Neural progenitor cell (in vitro differentiated cells): ENCODE results near the gene MRAP2. TPM values are rescaled to one million over a fixed set of nuclear protein-coding genes. Genes with fewer than 3 reads are reported as not detected.

Experiments
- DNase-seq: peaks from one replicate; pipeline ENCODE4 v3.0.0-alpha.2; 2016; ENCODE audit warnings: low spot score
- H2AFZ ChIP-seq: fragments of 200-600 bp; sonication (generic); replicated peaks from 2 replicates; pipeline ENCODE4 v1.6.1; 2016; ENCODE audit warnings: antibody characterized with exemption
- H3F3A ChIP-seq: fragments of 200-600 bp; sonication (generic); 2 replicates; pipeline ENCODE4 v1.6.1; 2016; ENCODE audit warnings: antibody characterized with exemption, low read depth
- H3K27ac ChIP-seq: fragments of 200-600 bp; sonication (generic); 2 replicates; pipeline ENCODE4 v1.5.1; 2016; ENCODE audit warnings: mild to moderate bottlenecking
- H3K27me3 ChIP-seq: fragments of 200-600 bp; sonication (generic); 2 replicates; pipeline ENCODE4 v1.6.1; 2016; ENCODE audit warnings: mild to moderate bottlenecking, moderate library complexity
- H3K36me3 ChIP-seq: fragments of 200-600 bp; sonication (generic); 2 replicates; pipeline ENCODE4 v1.5.1; 2016
- H3K4me1 ChIP-seq: fragments of 200-600 bp; sonication (generic); 2 replicates; pipeline ENCODE4 v1.6.1; 2016; ENCODE audit warnings: mixed run types
- H3K4me2 ChIP-seq: fragments of 200-600 bp; sonication (generic); 2 replicates; pipeline ENCODE4 v1.6.1; 2016
- H3K4me3 ChIP-seq: fragments of 200-600 bp; sonication (generic); 2 replicates; pipeline ENCODE4 v1.5.1; 2016
- H3K79me2 ChIP-seq: fragments of 200-600 bp; sonication (generic); 2 replicates; pipeline ENCODE4 v1.6.1; 2016; ENCODE audit warnings: low read depth
- H3K9ac ChIP-seq: fragments of 200-600 bp; sonication (generic); 2 replicates; pipeline ENCODE4 v1.6.1; 2016
- H3K9me3 ChIP-seq: fragments of 200-600 bp; sonication (generic); 2 replicates; pipeline ENCODE4 v1.5.1; 2016; ENCODE audit warnings: low read depth
- H4K20me1 ChIP-seq: fragments of 200-600 bp; sonication (generic); 2 replicates; pipeline ENCODE4 v1.6.1; 2016; ENCODE audit warnings: low read depth
- H3K27ac Mint-ChIP-seq: 3 replicates; pipeline ENCODE4 v1.8.0; 2021; ENCODE audit warnings: mixed read lengths
- H3K27me3 Mint-ChIP-seq: 2 replicates; pipeline ENCODE4 v1.8.0; 2022; ENCODE audit warnings: low read depth, mild to moderate bottlenecking, inconsistent platforms, moderate library complexity, mixed read lengths; ENCODE audit not compliant: insufficient read depth
- H3K36me3 Mint-ChIP-seq: 3 replicates; pipeline ENCODE4 v1.8.0; 2021; ENCODE audit warnings: mixed read lengths
- H3K4me1 Mint-ChIP-seq: 3 replicates; pipeline ENCODE4 v1.8.0; 2021; ENCODE audit warnings: mixed read lengths
- H3K4me3 Mint-ChIP-seq: 3 replicates; pipeline ENCODE4 v1.8.0; 2021; ENCODE audit warnings: mild to moderate bottlenecking, moderate library complexity, mixed read lengths
- H3K9me3 Mint-ChIP-seq: 3 replicates; pipeline ENCODE4 v1.8.0; 2020; ENCODE audit warnings: mixed read lengths
- EZH2 ChIP-seq: fragments of 200-600 bp; sonication (generic); IDR thresholded peaks from 2 replicates; pipeline ENCODE4 v1.6.1; 2017; ENCODE audit warnings: antibody characterized with exemption, mild to moderate bottlenecking, moderate library complexity
- EZH2phosphoT487 ChIP-seq: fragments of 200-600 bp; sonication (generic); IDR thresholded peaks from 2 replicates; pipeline ENCODE4 v1.6.1; 2017; ENCODE audit warnings: antibody characterized with exemption
- total RNA-seq: library from RNA; depleted of rRNA; stranded (reverse); fragments of >200 nt; gene quantifications from 2 replicates; pipeline ENCODE4 v1.2.3, GENCODE V29; 2015; ENCODE audit warnings: low replicate concordance
- TF ChIP-seq, protein P1 (sequence below): fragments of 200-600 bp; sonication (generic); IDR thresholded peaks from 2 replicates; pipeline ENCODE4 v1.5.1; 2017; ENCODE audit warnings: antibody characterized with exemption, mild to moderate bottlenecking

MRAP2 gene
- total RNA-seq, 1 donor from 2014 or later, result 0.75 TPM

DNA sequence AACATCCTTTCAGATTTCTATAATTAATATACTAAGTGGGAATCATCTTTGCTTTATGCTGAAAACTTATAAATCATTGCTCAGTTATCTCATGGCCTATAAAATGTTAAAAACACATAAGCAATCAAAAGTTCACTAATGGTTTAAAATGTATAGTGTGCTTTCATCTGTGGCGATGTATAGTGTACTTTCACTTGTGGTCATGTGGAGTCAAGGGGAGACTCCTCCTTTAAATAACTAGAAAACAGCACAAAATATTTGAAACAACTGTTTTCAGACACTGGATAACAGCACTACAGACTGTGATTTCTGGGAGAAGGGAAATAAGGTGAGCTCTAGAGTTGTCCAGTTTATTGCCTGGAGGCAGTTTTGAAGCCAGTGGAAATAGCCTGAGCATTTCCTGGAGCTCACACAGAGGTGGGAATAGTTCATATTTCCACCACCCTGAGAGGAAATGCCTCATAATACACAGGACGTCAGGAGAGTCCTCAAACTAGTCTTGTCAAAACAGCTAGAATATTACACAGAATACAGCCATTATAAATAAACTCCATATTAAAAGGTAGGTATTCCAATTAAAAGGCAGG lies 104.5 kb downstream of the MRAP2 start:
- H3K36me3 Mint-ChIP-seq, result peaks cover 25% of the 10 kb centered on the region
- peaks cover 8% of the 10 kb centered on the region for H3K9me3 Mint-ChIP-seq
- no peak overlapping the region for H3K4me3 ChIP-seq

DNA sequence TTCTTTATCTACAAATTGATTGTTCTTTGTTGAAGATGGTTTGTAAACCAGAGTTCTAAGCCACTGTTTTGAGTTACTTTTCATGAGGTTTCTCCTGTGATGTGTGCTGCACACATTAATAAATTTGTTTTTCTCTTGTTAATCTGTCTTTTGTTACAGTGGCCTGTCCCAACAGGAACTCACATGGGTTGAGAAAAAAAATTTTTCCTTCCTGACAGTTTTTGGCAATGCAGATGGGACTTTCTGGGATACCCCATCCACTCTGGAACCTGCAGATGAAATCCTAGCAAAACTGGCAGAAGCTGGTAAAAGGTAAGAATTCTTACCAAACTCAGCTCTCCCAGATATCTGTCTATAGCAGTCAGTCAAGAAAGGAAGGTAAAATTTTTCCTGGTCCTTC lies 105.7 kb downstream of the MRAP2 start:
- Histone ChIP-seq H3F3A (no peaks in the 10 kb centered on the region), H3K9me3 (no peaks in the 10 kb centered on the region), H3K4me2 (no peak overlapping the region), H3K4me1 (no peaks in the 10 kb centered on the region), H4K20me1 (no peaks in the 10 kb centered on the region), H3K36me3 (no peaks in the 10 kb centered on the region), H3K9ac (no peak overlapping the region), H3K4me3 (no peak overlapping the region), H3K79me2 (no peaks in the 10 kb centered on the region), H3K27ac (no peak overlapping the region), H3K27me3 (no peaks in the 10 kb centered on the region), H2AFZ (no peak overlapping the region)
- no peak for TF ChIP-seq EZH2
- TF ChIP-seq, protein P1, sequence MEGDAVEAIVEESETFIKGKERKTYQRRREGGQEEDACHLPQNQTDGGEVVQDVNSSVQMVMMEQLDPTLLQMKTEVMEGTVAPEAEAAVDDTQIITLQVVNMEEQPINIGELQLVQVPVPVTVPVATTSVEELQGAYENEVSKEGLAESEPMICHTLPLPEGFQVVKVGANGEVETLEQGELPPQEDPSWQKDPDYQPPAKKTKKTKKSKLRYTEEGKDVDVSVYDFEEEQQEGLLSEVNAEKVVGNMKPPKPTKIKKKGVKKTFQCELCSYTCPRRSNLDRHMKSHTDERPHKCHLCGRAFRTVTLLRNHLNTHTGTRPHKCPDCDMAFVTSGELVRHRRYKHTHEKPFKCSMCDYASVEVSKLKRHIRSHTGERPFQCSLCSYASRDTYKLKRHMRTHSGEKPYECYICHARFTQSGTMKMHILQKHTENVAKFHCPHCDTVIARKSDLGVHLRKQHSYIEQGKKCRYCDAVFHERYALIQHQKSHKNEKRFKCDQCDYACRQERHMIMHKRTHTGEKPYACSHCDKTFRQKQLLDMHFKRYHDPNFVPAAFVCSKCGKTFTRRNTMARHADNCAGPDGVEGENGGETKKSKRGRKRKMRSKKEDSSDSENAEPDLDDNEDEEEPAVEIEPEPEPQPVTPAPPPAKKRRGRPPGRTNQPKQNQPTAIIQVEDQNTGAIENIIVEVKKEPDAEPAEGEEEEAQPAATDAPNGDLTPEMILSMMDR, result no peak
- no peak for TF ChIP-seq EZH2phosphoT487
- H3K4me3 Mint-ChIP-seq, result no peak overlapping the region
- no peak for DNase-seq
- H3K27me3 Mint-ChIP-seq, result no peaks in the 10 kb centered on the region
- H3K9me3 Mint-ChIP-seq, result peaks cover 3% of the 10 kb centered on the region
- H3K36me3 Mint-ChIP-seq, result peaks cover 16% of the 10 kb centered on the region
- H3K27ac Mint-ChIP-seq, result no peak overlapping the region
- H3K4me1 Mint-ChIP-seq, result no peaks in the 10 kb centered on the region

More for the DNA sequence above, 104.5 kb downstream of the MRAP2 start:
- Histone ChIP-seq H3F3A (no peaks in the 10 kb centered on the region), H3K79me2 (no peaks in the 10 kb centered on the region), H3K4me2 (no peak overlapping the region), H3K27me3 (no peaks in the 10 kb centered on the region), H3K4me1 (no peaks in the 10 kb centered on the region), H2AFZ (no peak overlapping the region), H4K20me1 (no peaks in the 10 kb centered on the region), H3K27ac (no peak overlapping the region), H3K36me3 (no peaks in the 10 kb centered on the region), H3K9me3 (no peaks in the 10 kb centered on the region), H3K9ac (no peak overlapping the region)
- peaks cover 3% of the 10 kb centered on the region for H3K27me3 Mint-ChIP-seq
- TF ChIP-seq EZH2 (no peak), EZH2phosphoT487 (no peak)
- TF ChIP-seq, protein P1, result no peak
- DNase-seq, result no peak
- no peaks in the 10 kb centered on the region for H3K4me1 Mint-ChIP-seq
- no peak overlapping the region for H3K27ac Mint-ChIP-seq
- H3K4me3 Mint-ChIP-seq, result no peak overlapping the region

Other genes starting within 250 kb of the MRAP2 start
- not detected in 2 replicates for gene RIPPLY2, start 180.4 kb upstream of the MRAP2 start, total RNA-seq
- 8.0 and 8.5 TPM in 2 replicates for gene CYB5R4, start 174.1 kb upstream of the MRAP2 start, total RNA-seq
- 22.0 and 28.8 TPM in 2 replicates for gene CEP162, start 193.9 kb downstream of the MRAP2 start, total RNA-seq